GM18520 (cell line): ENCODE data around the gene SPINK5.
"Not testable (repeated sequence)": the region's sequence is repeated elsewhere in the genome, so short reads cannot be mapped to it uniquely, and the experiment has no call there.

Source experiments
- ATAC-seq: cut with Tn5 transposase; IDR thresholded peaks from one replicate; pipeline ENCODE4 v1.9.1; 2021; ENCODE audit not compliant: unreplicated experiment

The SPINK5 gene

DNA sequence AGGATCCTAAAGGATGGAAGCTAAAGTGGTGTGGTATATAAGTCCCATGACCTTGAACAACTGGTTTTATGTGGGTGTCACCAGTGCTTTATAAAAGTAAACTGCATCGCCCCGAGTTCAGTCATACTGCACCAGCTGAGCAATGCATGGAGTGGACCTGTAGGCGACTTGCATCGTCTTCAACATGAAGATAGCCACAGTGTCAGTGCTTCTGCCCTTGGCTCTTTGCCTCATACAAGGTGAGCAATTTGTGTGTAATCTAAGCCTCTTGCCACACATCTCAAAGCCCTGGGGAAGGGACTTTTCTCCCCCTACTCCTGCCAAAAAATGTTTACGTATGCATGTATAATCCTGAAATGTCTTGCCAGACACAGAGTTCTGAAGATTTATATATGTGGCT is at the start of gene SPINK5:
TSS of gene SPINK5 (plus strand) at position 120 of the 400 bp plus-strand sequence. CDS start at position 185, 65 bp downstream.
- no peak for ATAC-seq

- no peak for ATAC-seq
These were observed 49.5 kb upstream of the SPINK5 start for GRCh38 chr5:148014276-148014675.

DNA sequence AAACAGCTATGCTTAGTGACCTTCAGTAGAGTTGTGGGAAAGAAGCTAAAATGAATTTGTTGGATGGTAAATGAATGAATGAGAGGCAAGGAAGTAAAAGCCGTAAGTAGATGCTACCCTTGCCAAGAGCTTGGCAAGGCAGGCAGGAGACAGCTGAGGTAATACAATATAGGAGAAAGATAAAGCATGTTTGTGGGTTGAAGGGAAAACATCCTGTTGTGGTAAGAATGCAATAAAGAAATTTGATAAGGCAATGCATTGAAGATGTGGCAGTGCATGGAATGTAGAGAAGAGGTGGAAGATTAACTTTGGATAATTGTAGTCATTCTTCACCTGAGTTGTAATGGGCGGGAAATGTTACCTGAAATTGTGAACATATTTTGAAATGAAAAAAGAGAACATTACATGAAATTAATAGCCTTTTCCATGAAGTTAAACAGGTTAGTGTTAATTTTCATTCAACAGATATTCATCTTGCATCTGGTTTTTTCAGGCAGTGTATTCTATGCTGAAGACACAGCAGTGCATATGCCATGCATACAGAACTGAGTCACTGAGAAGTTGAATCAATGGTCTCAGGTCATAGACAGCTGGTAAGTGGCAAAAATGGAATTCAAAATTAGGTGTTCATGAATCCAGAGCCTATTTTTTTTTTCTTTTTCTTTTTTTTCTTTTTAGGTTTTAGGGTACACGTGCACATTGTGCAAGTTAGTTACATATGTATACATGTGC is 43.4 kb upstream of the SPINK5 start:
- ATAC-seq: no peak

DNA sequence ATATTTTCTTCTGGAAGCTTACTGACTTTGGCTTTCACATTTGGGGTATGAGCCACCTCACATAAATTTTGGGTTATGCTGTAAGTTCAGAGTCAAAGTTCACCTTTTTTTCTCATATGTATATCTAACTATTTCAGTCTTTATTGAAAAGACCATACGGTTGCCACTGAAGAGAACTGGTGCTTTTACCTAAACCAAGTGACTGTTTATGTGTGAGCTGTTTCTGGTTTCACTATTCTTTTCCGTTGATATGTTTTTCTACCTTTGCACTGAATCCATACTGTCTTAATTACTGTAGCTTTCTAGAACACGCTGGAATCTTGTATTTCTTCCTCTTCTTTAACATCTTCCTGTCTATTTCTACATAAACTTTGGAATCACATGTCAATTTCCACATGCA is 36.3 kb upstream of the SPINK5 start:
- ATAC-seq: no peak

DNA sequence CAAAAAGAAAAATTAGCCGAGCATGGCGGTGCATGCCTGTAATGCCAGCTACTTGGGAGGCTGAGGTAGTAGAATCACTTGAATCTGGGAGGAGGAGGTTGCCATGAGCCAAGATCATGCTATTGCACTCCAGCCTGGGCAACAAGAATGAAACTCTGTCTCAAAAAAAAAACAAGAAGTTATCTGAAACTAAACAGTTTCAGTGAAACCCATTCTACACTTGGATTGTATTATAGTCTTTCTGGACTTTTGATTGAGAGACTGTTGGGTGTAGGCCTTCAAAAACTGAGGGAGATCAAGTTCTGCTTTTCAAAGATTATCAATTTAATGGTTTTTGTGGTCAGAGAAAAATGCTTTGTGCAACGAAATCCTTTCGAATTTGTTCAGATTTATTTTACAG is 34.6 kb upstream of the SPINK5 start:
- no peak for ATAC-seq

DNA sequence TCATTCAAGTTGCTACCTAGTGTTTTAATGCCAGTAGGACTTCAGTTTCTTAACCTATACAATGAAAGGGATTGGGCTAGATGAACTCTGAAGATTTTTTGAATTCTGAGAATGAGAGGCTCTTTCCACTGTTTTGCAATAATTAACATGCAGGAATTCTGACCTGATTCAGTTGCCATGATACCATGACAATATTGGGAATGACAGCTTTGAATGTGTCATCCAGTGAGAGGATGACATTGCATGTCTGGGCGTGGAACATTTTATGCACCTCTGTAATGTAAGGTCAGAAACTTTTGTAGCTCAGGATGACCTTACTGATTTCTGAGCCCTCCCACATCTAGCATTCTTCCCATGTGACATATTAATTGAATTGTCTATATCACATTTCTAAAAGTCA is 30.6 kb upstream of the SPINK5 start:
- ATAC-seq: no peak

GRCh38 chr5:148035676-148036075 is 28.1 kb upstream of the SPINK5 start:
- ATAC-seq: no peak

DNA sequence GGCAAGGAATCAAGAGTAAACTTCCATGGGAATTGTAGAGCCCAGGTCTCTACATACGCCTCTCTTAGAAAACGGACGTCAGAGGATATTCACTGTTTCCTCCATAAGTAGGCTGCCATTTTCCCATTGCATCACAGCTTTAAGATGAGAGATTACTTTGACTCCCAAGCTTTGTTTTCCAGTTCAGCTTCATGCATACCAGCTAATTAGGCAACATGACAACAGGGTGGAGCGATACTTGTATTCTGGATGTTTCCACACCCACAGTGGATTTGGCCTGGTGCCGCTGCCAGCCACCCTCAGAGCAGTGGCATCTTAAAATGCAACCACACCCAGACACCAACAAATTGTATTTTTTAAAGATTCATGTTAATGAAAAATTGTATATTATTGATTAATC is 20.9 kb upstream of the SPINK5 start:
- ATAC-seq: no peak

DNA sequence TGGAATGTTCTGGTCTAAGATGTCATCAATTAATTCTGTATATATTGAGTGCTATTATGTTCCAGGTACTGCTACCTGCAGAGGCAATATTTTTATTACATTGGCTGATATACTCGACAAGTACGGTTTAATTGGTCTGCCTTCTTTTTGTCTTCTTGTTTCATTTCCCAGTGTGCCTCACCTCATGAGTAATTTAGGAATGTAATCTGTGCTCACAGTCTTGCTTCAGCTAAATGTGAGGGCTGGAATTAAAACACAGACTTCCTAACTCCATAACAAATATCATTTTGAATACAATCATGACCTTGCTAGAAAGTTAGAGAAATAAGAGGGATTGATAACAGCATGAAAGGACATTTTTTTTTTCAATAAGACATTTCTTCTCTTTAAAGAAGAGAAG is 20.1 kb upstream of the SPINK5 start:
- ATAC-seq: no peak

DNA sequence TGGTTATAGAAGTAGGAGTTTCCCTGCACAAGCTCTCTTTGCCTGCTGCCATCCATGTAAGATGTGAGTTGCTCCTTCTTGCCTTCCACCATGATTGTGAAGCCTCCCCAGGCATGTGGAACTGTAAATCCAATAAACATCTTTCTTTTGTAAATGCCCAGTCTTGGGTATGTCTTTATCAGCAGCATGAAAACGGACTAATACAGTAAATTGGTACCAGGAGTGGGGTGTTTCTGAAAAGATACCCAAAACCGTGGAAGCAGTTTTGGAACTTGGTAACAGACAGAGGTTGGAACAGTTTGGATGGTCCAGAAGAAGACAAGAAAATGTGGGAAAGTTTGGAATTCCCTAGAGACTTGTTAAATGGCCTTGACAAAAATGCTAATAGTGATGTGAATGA is 8.6 kb upstream of the SPINK5 start:
- not testable (repeated sequence) for ATAC-seq

- no peak for ATAC-seq
These were observed 3.5 kb upstream of the SPINK5 start for GRCh38 chr5:148060309-148060708.

DNA sequence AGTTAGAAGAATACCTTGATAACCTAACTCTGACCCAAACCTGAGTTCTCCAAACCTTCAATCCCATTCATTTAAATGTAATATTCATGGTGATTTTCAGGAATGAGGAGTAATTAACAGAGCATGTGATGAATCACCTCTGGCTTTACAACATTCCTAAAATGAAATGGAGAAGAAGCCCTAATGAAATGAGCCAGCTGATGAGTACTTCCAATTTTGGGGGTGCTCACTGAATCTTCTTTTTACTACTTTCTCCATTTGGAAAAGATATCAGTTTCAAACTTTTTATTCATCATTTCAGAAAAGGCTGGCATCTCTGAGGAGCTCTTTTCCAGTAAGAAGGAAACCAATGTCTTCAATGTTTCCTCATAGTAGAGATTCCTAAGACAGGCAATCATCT is 2.9 kb upstream of the SPINK5 start:
- no peak for ATAC-seq

DNA sequence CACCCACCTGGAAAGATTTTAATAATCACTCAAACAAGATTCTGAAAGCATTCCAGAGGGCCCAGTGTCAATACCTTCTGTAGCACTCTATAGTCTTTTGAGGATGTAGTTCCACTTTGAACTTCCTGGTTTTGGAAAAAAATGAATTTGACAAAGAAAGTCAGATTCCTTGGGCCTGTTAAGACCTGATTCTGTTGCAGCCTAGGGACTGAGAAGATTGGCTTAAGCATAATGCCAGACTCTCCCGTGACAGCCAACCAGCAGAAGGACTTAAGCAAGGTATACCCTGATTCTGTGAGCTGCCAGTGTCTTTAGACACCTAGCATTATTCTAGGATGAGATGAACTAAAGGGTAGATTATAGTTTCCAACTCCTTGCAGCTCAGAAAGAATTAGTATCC is 6.8 kb downstream of the SPINK5 start:
- ATAC-seq: no peak

GRCh38 chr5:148072207-148072606 is 8.4 kb downstream of the SPINK5 start:
- ATAC-seq: no peak

GRCh38 chr5:148075529-148075928 is 11.7 kb downstream of the SPINK5 start:
- ATAC-seq: no peak

DNA sequence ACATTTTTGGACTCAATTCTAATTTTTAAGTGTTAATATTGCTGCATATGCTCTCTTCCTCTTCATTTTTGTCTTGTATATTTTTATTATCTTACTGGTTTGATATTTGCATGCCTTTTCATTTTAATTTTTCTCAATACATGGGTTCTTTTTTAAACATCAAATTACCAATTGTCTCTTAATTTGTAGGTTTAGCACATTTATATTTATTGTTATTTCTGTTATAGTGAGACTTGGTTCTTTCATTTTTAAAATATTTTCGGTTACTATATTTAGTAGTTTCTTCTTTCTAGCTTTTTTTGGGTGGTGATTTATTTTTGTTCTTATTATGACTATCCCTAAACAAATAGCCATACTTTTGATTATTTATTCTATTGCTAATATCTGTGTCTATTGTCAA is 19.4 kb downstream of the SPINK5 start:
- no peak for ATAC-seq

DNA sequence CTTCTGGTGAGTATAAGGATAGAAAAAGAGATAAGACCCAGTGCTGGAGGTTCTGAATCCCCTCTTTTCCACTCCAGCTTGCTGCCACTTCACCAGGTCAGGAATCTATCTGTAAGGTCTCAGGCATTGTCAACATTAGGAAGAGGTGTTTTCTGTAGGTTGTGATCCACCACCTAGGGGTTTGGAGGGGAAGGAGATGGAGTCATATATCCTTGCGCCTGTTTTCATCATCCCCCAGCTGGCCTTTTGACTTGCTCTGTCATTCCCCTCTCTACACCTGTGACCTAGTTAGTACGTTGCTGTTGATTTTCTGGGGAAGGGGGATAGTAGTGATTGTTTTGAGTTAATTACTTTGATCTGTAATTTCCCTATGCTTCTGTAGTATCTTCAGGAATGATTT is 20.5 kb downstream of the SPINK5 start:
- no peak for ATAC-seq

DNA sequence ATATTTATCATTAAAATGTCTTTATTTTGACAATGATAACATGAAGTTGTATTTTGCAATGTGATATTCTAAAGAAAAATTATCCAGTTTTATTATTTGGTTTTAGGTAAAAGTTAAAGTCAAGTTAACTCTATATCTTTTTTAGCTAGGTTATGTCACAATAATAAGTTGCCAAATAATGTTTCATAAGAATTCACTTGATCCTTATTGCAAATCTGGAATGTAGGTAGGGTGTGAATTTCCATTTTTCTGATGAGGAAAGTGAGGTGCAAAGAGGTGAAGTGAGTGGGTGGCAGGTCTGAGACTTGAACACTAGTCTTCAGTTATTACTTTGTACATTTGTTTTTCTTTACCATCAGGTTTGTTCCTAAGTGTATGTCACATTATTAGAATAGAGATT is 21.5 kb downstream of the SPINK5 start:
- ATAC-seq: no peak

DNA sequence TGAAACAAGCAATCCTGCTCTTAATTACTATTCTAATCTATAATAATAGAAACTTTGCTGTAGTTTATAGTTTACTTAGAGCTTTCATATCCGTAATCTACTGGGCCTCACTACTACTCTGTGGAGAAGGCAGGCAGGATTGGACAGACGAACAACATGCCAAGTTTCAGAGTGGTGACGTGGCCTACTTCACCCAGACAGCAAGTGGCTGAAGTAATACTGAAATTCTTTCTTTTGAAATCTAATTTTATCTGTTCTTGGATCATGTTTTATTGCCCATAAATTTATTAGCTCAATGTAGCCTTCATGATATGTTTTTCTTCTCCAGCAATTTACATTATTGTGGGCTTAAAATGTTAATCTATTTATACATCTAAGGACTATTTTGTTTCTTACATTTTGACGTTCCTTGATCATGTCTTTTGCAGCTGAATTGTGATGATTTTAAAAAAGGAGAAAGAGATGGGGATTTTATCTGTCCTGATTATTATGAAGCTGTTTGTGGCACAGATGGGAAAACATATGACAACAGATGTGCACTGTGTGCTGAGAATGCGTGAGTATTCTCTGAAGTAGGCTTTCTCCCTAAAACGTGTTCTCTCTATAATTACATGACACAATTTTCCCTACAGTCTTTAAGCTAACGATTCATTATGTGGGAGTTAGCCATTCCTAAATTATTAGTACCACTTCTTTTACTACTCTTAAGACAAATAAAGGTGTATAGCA is 22.4 kb downstream of the SPINK5 start:
- ATAC-seq: no peak

DNA sequence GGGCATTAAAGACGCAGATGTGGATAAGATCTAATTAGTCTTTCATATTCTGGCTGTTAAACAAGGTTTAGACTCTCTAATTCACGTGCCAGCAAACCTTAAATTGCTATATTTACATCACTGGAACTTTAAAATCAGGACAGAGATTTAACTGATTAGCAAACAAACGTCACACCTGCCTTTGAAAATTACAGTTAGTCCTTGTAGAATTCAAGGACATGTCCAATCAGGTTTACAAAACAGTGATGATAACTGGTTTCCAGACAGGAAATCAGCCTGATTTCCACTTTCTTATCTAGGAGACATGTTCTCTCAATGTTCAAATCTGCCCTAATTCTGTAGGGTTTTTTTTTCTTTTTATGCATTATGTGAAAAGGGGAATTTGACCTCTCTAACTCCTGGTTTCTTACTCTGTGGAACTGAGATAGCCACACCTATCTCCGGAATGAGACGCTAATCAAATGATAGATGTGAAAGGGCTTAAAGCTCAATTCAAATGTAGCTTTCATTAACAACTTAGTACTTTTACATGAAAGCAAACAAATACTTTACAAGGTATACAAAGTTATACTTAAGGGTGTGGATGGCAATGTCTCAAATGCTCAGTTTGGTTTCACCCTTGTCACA is 26.5 kb downstream of the SPINK5 start:
- ATAC-seq: no peak

GRCh38 chr5:148090773-148091250 is 27.0 kb downstream of the SPINK5 start:
- ATAC-seq: peak; percentile 83
